Amniotic epithelial cell (primary cell): ENCODE data around the gene ZNF407.
"Not testable (repeated sequence)": the region's sequence is repeated elsewhere in the genome, so short reads cannot be mapped to it uniquely, and the experiment has no call there.

Source experiments
- DNase-seq: peaks from one replicate; pipeline ENCODE4 v3.0.0-alpha.2; 2010; ENCODE audit warnings: low read depth

ZNF407 gene

GRCh38 chr18:75071866-75072671 lies 474.4 kb downstream of the ZNF407 start:
- DNase-seq = no peak

- no peak for DNase-seq
Measured at GRCh38 chr18:75072672-75073371, 475.2 kb downstream of the ZNF407 start.

- DNase-seq = no peak
Measured at GRCh38 chr18:75073654-75074053, 476.0 kb downstream of the ZNF407 start.

- DNase-seq = no peak
Measured at GRCh38 chr18:75074196-75075015, 476.7 kb downstream of the ZNF407 start.

GRCh38 chr18:75075016-75075305 lies 477.3 kb downstream of the ZNF407 start:
- DNase-seq = no peak

- no peak for DNase-seq
Measured at GRCh38 chr18:75075429-75075841, 477.8 kb downstream of the ZNF407 start.

GRCh38 chr18:75076286-75076685 lies 478.6 kb downstream of the ZNF407 start:
- no peak for DNase-seq

- no peak for DNase-seq
Measured at GRCh38 chr18:75081486-75081885, 483.8 kb downstream of the ZNF407 start.

- no peak for DNase-seq
Measured at GRCh38 chr18:75083131-75083530, 485.5 kb downstream of the ZNF407 start.

- no peak for DNase-seq
Measured at GRCh38 chr18:75083761-75084160, 486.1 kb downstream of the ZNF407 start.

GRCh38 chr18:75085676-75086075 lies 488.0 kb downstream of the ZNF407 start:
- DNase-seq = not testable (repeated sequence)

GRCh38 chr18:75086494-75087034 lies 488.9 kb downstream of the ZNF407 start:
- DNase-seq = no peak

GRCh38 chr18:75087119-75088020 lies 489.7 kb downstream of the ZNF407 start:
- DNase-seq = no peak

GRCh38 chr18:75088021-75088506 lies 490.4 kb downstream of the ZNF407 start:
- DNase-seq = no peak

- DNase-seq = no peak
Measured at GRCh38 chr18:75088622-75089211, 491.0 kb downstream of the ZNF407 start.

GRCh38 chr18:75089748-75090327 lies 492.2 kb downstream of the ZNF407 start:
- no peak for DNase-seq

GRCh38 chr18:75090336-75090735 lies 492.7 kb downstream of the ZNF407 start:
- DNase-seq = no peak

- DNase-seq = no peak
Measured at GRCh38 chr18:75097491-75098225, 500.0 kb downstream of the ZNF407 start.

- DNase-seq = no peak
Measured at GRCh38 chr18:75100832-75101630, 503.4 kb downstream of the ZNF407 start.
